Fibroblast of lung (primary cell): ENCODE measurements around the gene LRP5. TPM values are rescaled to one million over a fixed set of nuclear protein-coding genes. Genes with fewer than 3 reads are reported as not detected.

Experiments used
- DNase-seq, 2 donors: peaks; one replicate each; pipeline versions ENCODE4 v3.0.0 to v3.0.0-alpha.2; 2010; ENCODE audit warnings: low read depth in 2 of 2
- H2AFZ ChIP-seq: 2 replicates; pipeline ENCODE4 v1.5.1; 2012; ENCODE audit warnings: low read length, control low read depth, inconsistent platforms
- H3K27ac ChIP-seq: 2 replicates; pipeline ENCODE4 v1.5.1; 2011; ENCODE audit warnings: low read length, control low read depth; ENCODE audit not compliant: insufficient read depth
- H3K27me3 ChIP-seq: 2 replicates; pipeline ENCODE4 v1.5.1; 2011; ENCODE audit warnings: mild to moderate bottlenecking, low read length; ENCODE audit not compliant: control insufficient read depth, insufficient read depth
- H3K36me3 ChIP-seq: 2 replicates; pipeline ENCODE4 v1.5.1; 2011; ENCODE audit warnings: low read length; ENCODE audit not compliant: control insufficient read depth, insufficient read depth
- H3K4me1 ChIP-seq: 2 replicates; pipeline ENCODE4 v1.5.1; 2011; ENCODE audit warnings: low read length; ENCODE audit not compliant: control insufficient read depth, insufficient read depth; ENCODE audit errors: extremely low read depth
- H3K4me2 ChIP-seq: 2 replicates; pipeline ENCODE4 v1.5.1; 2011; ENCODE audit warnings: low read length, control low read depth; ENCODE audit not compliant: insufficient read depth; ENCODE audit errors: extremely low read depth
- H3K4me3 ChIP-seq, 4 experiments: fragments of 200-600 bp in 1 of 4; sonication (generic) in 1 of 4; replicated peaks in 1 of 4; 2 replicates each; pipeline ENCODE4 v1.5.1; 2011 to 2016; ENCODE audit warnings: low read length in 4 of 4, low read depth in 3 of 4, mild to moderate bottlenecking in 3 of 4, control low read depth in 2 of 4, inconsistent platforms in 1 of 4, mixed read lengths in 1 of 4; ENCODE audit not compliant: insufficient read depth in 1 of 4; ENCODE audit errors: control extremely low read depth in 1 of 4
- H3K79me2 ChIP-seq: 2 replicates; pipeline ENCODE4 v1.5.1; 2012; ENCODE audit warnings: mild to moderate bottlenecking, low read length, inconsistent platforms; ENCODE audit not compliant: control insufficient read depth, insufficient read depth
- H3K9ac ChIP-seq: 2 replicates; pipeline ENCODE4 v1.5.1; 2011; ENCODE audit warnings: mild to moderate bottlenecking, low read length, control low read depth; ENCODE audit not compliant: insufficient read depth
- H3K9me3 ChIP-seq: 2 replicates; pipeline ENCODE4 v1.5.1; 2012; ENCODE audit warnings: low read depth, low read length; ENCODE audit not compliant: control insufficient read depth, insufficient read depth
- H4K20me1 ChIP-seq: 2 replicates; pipeline ENCODE4 v1.5.1; 2011; ENCODE audit warnings: low read length; ENCODE audit not compliant: control insufficient read depth, insufficient read depth; ENCODE audit errors: extremely low read depth
- CTCF ChIP-seq, 2 donors: IDR thresholded peaks in 1 of 2; conservative IDR thresholded peaks in 1 of 2; 1 replicate in 1 of 2; 2 replicates in 1 of 2; pipeline ENCODE4 v1.5.1; 2011 to 2012; ENCODE audit warnings: low read length in 2 of 2, control low read depth in 1 of 2, inconsistent platforms in 1 of 2, low read depth in 1 of 2, mild to moderate bottlenecking in 1 of 2
- EZH2 ChIP-seq: IDR thresholded peaks from 2 replicates; pipeline ENCODE4 v1.5.1; 2012; ENCODE audit warnings: low read length, control low read depth, mild to moderate bottlenecking; ENCODE audit errors: missing control alignments
- polyA plus RNA-seq, 2 donors: library from polyadenylated mRNA; depleted of rRNA in 1 of 2; stranded (reverse) in 1 of 2; unstranded in 1 of 2; fragments of >200 nt; gene quantifications; 2 replicates each; pipeline ENCODE4 v1.2.1, GENCODE V29; 2011 to 2012; ENCODE audit warnings: missing spikeins in 1 of 2
- total RNA-seq: library from RNA; depleted of rRNA; stranded (reverse); fragments of >200 nt; gene quantifications from 2 replicates; pipeline ENCODE4 v1.2.1, GENCODE V29; 2014

LRP5 gene
- total and polyA plus RNA-seq, 2 donors (not counting 1 experiment from before 2014, with no cell fraction given), result 3.8 to 22.0 TPM

GRCh38 chr11:68488623-68489022 lies 176.2 kb downstream of the LRP5 start:
- Histone ChIP-seq H3K4me2 (no peak overlapping the region), H3K4me3 (no peak overlapping the region), H2AFZ (no peak overlapping the region), H3K79me2 (peaks cover 89% of the 10 kb centered on the region), H3K27ac (no peak overlapping the region), H3K4me1 (no peaks in the 10 kb centered on the region), H3K9me3 (no peaks in the 10 kb centered on the region), H3K27me3 (no peaks in the 10 kb centered on the region), H3K36me3 (no peaks in the 10 kb centered on the region), H4K20me1 (peaks cover 5% of the 10 kb centered on the region), H3K9ac (no peak overlapping the region)
- TF ChIP-seq CTCF (conservative IDR thresholded peaks at IDR 0.05 in 1 of 2, IDR thresholded peaks at IDR 0.05 in 1 of 2; ENCODE audit: low read depth in 1 of 2, low read length in 2 of 2) (no peak), EZH2 (no peak)
- DNase-seq, result no peak

GRCh38 chr11:68495220-68495729 lies 182.9 kb downstream of the LRP5 start:
- peaks cover 86% of the 10 kb centered on the region for H3K79me2 ChIP-seq
- H3K9me3 ChIP-seq, result no peaks in the 10 kb centered on the region
- H3K27me3 ChIP-seq, result no peaks in the 10 kb centered on the region
- no peak overlapping the region for H3K9ac ChIP-seq
- no peak overlapping the region for H2AFZ ChIP-seq
- H3K4me1 ChIP-seq, result no peaks in the 10 kb centered on the region
- no peak overlapping the region for H3K4me2 ChIP-seq
- TF ChIP-seq CTCF (conservative IDR thresholded peaks at IDR 0.05 in 1 of 2, IDR thresholded peaks at IDR 0.05 in 1 of 2; ENCODE audit: low read depth in 1 of 2, low read length in 2 of 2) (no peak), EZH2 (no peak)
- H4K20me1 ChIP-seq, result no peaks in the 10 kb centered on the region
- no peak for DNase-seq
- H3K4me3 ChIP-seq, result no peak overlapping the region
- no peaks in the 10 kb centered on the region for H3K36me3 ChIP-seq
- H3K27ac ChIP-seq, result no peak overlapping the region

GRCh38 chr11:68495872-68496271 lies 183.5 kb downstream of the LRP5 start:
- Histone ChIP-seq H3K36me3 (no peaks in the 10 kb centered on the region), H4K20me1 (no peaks in the 10 kb centered on the region), H3K27me3 (no peaks in the 10 kb centered on the region), H3K27ac (no peak overlapping the region), H3K4me2 (no peak overlapping the region), H3K4me3 (no peak overlapping the region), H3K4me1 (no peaks in the 10 kb centered on the region), H2AFZ (no peak overlapping the region), H3K9ac (no peak overlapping the region), H3K79me2 (peaks cover 84% of the 10 kb centered on the region), H3K9me3 (no peaks in the 10 kb centered on the region)
- no peak for TF ChIP-seq CTCF (conservative IDR thresholded peaks at IDR 0.05 in 1 of 2, IDR thresholded peaks at IDR 0.05 in 1 of 2; ENCODE audit: low read depth in 1 of 2, low read length in 2 of 2)
- TF ChIP-seq EZH2, result no peak
- no peak for DNase-seq
